HG03045 (cell line): Measurements from ENCODE around the gene TGM1.
A peak's percentile ranks its signal among the peaks of the same experiment; 100 is the strongest.
"Not testable (repeated sequence)": the region's sequence is repeated elsewhere in the genome, so short reads cannot be mapped to it uniquely, and the experiment has no call there.

ENCODE experiments used
- ATAC-seq: cut with Tn5 transposase; IDR thresholded peaks from one replicate; pipeline ENCODE4 v1.9.1; 2021; ENCODE audit warnings: mild to moderate bottlenecking, moderate library complexity; ENCODE audit not compliant: unreplicated experiment

The TGM1 gene

DNA sequence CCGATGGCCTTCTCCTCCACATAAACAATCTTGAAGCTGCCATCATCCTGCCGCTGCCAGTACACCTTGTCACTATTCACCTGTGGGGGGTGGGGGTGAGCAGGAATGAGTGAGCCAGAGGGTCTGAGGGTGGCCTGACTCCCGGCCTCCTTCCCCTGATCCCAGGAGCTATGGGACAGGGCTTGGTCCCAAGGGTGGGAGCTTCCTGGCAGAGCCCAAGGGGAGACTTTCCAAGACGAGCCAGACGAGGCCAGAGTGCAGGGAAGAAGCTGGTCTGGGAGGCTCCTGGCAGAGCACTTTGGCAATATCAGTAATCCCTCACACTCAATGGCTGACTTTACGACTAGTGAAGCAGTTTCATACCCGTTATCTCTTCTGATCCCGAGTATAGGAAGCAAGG is 7.5 kb downstream of the TGM1 start:
- ATAC-seq: no peak

DNA sequence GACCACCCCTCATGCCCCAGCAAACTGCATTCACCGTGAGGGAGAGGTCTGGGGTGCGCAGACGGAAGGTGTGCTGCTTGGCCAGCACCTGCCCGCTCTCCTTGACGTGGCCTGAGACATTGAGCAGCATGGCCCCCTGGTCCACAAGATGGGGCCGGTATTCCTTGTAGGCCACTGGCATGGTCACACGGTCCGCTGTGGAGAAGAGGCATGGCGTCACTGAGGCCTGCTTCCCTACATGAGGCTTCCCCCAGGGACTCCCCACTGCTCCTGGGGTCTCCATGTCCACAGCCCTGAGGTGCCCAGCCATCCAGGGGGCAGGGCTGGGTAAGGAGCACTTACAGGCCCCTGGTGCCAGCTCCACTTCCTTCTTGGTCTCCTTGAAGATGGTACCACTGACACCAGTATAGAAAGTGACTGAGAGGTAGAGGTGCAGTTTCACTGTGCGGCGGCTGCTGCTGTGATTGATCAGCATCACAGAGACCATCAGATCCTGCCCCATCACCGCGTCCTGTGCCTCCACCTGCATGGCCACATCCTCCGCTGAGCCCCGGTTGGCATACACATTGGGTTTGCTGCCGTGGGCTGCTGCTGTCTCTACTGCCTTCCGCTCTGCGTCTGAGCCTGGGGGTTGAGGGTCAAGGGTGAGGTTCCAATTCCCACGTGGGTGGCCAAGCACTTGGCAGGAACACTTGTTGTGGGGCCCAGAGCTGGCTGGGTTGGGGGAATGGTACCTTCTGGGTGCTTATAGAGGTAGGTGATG is 8.2 kb downstream of the TGM1 start:
- no peak for ATAC-seq

DNA sequence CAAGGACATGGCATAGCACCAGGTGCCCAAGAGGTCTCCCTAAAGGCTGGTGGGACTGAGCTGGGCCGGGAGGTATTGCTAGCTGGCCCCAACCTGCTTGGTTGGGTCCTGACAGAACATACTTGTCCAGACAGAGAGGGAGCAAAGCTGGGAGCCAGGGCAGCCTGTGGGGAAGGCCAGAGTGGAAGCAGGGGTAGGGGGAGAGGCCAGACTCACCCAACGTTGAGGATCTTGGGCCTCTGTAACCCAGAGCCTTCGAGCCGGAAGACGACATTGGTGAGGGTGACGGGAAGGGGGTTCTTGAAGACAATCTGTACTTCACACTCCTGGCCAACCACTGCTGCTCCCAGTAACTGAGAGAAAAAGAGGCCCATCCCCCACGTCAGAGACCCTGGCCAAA is 9.0 kb downstream of the TGM1 start:
- no peak for ATAC-seq

DNA sequence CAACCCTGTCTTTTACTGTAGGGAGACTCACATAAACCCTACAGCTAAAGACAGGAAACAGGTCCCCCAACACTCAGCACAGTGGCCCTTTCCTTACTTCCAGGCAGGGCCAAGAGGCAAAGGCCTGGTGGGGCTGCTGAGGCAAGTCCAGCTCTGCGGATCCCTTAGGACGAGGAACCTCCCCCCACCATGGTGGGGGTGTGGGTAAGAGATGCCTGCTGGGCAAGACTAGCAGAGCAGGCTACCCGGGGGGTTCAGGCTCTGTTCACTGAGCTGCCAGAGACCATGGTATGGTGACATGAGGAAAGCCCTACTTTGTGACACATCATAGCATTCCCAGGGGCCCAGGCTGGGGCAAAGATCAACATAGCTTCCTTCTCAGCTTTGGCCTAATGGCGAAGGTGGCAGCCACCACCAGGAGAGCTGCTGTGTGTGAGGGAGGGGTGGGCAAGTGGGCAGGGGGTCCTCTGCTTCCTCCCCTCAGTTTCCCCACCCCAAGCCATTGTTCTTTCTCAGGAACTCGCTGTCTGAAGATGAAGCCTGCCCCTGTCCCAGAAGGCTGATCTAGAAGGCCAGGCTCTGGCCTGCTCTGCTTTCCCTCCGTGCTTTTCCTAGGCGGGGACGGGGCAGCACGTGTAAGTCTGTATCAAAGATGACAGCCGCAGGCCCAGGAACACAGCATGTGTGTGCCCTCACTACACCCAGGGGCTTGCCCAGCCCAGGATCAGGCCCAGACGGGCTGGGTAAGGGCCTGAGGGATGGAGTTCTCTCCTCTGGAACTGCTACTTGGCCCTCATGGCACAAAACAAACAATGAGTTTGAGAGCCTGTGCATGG is 10.5 kb downstream of the TGM1 start:
- ATAC-seq: no peak

DNA sequence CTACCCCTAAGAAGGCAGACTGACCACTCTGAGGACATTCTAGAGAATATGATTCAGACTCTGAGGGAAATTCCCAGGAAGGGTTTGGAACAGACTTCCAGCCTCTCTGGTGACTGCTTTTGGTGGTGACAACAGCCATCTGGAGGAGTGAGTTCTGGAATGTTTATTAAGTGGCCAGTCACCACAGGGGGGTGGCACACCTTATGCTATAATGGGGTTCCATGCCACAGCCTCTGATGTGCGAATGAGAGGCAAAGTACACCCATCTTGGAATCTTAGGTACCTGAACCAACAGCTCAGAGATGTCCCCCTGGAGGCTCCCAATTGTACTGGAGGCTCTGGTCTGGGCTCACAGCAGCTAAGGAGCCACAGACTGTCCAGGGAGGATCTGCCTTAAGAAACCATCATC is 11.1 kb downstream of the TGM1 start:
- ATAC-seq: no peak

DNA sequence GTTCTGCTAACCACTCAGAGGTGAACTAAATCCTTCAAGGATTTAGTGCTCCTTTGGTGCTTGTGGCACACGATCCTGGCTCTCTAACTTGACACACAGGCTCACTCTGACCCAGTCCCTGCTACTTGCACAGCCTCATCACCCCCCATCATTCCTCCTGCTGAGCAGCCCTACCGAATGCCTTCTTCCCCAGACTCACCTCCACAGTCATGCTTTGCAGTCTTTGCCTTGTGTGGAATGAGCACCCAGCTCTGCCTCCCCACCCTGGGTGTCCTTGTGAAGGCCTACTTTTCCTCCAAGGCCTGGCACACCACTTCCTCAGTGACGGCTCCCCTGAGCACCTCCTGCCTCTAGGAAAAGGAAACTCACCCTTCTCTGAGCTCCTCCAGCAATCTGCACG is 12.6 kb downstream of the TGM1 start:
- no peak for ATAC-seq

DNA sequence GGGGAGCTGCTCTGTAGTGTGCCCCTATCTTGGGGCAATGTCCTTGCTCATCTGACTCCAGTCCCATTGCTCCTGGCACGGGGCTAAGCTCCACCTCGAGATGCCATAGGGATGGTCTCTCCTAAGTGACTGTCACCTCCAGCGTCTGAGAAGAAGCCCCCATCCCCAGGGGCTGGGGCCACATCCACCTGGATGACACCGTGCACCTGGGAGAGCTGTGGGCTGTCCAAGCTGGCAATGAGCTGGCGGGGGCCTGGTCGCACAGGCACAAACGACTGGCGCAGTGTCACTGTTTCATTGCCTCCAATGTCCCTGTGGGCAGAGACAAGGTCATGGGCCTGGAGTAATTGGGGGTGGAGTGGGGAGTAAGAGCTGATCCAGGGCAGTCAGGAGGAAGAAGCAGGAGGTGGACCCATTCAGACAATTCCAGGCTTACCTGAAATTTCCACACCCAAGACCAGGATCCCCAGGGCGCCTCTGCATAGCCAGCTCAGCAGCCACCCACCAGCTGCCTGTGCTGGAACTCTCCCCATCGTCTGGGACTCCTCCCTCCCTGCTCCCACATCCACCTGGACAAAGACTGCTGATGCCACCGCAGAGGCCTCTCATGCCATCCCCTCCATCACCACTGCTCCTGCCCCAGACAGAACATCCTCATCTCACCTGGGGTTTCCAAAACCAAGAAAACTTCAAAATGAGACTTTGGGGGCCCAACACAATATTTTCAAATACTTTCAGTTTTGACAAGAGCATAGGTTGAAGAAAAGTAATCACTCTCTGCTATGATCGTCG is 13.6 kb downstream of the TGM1 start:
- no peak for ATAC-seq

DNA sequence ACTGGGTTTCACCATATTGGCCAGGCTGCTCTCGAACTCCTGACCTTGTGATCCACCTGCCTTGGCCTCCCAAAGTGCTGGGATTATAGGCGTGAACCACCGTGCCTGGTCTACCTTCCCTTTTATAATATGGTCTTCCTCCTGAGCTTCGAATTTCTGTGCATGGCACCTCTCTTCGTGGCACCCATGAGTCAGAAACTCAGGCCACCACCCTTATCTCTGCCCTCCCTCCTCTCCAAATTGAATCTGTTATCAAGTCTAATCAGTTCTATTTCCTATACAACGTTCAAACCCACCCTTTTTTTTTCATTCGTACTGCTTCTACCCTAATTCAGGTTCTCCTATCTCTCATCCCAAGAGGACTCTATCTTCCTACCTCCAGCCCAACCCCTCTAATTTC is 15.6 kb downstream of the TGM1 start:
- no peak for ATAC-seq

DNA sequence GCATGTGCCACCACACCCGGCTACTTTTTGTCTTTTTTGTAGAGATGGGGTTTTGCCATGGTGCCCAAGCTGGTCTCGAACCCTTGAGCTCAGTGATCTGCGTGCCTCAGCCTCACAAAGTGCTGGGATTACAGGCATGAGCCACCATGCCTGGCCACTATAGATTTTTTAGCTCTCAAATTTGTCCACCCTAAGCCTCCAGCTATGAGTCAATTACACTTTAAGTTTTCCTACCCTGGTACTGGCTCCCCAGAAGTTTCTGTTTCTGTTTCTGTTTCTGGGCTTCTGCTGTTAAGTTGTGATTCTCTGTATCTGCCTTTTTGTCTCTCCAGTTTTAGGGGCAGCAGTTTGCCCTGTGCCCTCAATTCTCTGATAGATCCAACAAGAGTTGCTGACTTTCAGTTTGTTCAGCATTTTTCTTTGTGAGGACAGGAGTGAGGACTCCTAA is 16.2 kb downstream of the TGM1 start:
- no peak for ATAC-seq

DNA sequence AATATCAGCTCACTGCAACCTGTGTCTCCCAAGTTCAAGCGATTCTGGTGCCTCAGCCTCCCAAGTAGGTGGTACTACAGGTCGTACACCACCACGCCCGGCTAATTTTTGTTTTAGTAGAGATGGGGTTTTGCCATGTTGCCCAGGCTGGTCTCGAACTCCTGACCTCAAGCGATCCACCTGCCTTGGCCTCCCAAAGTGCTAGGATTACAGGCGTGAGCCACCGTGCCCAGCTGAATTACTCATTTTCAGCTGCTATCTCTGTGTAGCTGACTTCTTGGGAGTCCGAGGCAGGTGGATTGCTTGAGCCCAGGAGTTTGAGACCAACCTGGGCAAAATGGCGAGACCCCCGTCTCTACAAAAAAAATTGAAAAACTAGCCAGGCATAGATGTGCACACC is 17.6 kb downstream of the TGM1 start:
- not testable (repeated sequence) for ATAC-seq

DNA sequence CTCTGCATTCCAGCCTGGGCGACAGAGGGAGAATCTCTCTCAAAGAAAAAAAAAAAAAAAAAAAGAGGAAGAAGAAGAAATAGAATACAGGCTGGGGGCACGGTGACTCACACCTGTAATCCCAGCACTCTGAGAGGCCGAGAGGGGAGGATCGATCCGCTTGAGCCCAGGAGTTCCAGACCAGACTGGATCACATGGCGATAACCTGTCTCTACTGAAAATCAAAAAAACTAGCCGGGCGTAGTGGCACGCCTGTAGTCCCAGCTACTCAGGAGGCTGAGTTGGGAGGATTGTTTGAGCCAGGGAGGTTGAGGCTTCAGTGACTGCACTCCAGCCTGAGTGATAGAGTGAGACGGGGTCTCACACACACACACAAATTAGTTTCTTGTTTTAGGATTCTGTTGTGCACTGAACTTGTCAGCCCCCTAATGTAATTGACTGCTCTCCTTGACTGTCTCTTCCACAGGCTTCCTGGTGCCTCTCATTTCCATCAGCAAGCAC is 19.6 kb downstream of the TGM1 start:
- ATAC-seq: no peak

DNA sequence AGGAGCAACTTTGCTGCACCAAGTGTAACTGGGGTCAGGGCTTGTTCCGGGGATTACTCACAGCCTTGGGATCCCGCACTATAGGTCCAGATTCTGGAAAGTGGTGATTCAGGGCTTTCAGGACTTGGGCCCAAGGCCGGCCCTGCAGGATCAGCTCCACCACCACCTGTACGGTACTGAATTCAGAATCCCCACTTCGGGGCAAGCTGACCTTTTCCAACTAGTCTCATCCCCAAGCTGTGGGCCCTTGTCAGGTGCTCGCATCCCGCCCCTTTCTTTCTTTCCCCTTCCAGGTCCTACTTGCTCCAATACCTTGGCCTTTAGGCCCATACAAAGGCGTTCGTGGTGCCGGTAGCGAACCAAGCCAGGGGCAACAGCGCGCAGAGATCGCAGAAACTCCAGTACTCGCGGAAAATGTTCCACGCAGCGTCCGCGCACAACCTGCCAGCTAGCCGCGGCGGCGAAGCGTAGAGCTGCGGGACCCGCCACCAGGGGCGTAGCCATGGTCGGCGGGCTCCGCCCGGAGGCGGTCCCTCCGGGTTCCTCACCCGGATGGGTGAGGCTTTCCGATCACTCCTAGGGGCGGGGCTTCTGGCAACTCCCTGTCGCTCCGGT is 21.0 kb downstream of the TGM1 start:
- peak; percentile 79 for ATAC-seq

DNA sequence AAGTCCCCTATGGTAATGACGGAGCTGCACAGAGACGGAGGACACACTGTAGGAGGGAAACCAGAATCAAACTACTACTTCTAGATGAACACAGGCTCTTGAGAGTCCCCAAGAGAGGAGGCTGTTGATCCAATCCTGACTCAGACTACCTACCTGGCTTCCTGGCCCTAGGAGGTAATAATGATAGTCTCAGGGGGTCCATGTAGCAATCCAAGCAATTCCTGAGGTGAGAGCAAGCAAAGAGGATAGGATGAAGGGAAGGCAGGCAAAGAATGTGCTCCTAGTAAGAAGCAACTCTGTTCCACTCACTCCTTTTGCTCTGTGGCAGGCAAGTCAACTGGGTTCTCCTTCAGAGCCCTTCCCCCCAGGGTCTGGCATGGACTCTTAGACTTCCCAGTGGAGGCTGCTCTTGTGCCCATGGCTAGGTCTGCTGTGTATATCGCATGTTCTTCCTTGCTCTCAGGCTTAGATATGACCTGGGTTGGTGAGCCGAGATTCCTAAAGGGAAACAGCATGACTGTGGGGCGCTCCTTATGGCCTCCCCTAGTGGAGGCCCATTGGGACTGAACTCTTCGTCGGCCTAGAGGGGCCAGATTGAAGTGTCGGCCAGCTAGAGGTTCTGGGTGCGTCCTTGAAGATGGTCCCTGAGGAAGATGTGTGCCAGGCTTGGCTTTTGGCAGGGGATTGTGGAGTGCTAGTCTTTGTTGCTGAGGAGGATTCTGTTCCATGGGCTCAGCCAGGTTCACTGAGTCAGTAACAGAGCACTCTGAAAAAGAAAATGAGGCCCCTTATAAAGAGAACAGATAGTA is 22.7 kb downstream of the TGM1 start:
- no peak for ATAC-seq

DNA sequence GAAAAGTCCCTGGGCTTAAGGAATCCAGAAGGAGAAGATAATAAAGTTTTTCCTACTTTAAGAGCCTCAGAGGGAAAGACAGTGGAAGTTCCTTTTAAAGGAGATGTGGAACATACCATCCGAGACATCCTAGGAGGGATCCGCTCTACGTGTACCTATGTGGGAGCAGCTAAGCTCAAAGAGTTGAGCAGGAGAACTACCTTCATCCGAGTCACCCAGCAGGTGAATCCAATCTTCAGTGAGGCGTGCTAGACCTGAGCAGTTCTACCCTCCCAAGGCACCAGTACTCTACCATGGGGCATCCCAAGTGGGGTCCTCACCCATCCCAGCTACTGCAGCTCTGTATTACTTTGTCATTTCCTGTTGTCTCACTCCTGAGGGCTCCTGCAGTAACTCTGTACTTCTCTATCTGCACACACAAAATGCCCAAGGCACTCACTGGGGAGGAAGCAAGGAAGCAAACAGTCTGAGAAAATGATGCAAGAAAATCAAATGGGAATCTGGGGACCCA is 24.4 kb downstream of the TGM1 start:
- ATAC-seq: no peak

DNA sequence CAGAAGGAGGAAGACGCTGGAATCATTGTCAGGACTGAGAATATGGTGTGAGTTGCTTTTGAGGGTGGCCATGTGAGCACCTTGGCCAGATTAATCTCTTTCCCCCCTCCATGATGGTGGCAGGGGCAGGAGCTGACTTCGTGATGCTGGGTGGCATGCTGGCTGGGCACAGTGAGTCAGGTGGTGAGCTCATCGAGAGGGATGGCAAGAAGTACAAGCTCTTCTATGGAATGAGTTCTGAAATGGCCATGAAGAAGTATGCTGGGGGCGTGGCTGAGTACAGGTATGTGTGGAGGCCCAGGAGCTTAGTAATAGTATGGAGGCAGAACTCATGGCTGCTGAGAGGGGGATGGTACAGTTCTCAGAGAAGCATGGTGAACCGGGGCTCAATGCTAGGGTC is 24.9 kb downstream of the TGM1 start:
- no peak for ATAC-seq

DNA sequence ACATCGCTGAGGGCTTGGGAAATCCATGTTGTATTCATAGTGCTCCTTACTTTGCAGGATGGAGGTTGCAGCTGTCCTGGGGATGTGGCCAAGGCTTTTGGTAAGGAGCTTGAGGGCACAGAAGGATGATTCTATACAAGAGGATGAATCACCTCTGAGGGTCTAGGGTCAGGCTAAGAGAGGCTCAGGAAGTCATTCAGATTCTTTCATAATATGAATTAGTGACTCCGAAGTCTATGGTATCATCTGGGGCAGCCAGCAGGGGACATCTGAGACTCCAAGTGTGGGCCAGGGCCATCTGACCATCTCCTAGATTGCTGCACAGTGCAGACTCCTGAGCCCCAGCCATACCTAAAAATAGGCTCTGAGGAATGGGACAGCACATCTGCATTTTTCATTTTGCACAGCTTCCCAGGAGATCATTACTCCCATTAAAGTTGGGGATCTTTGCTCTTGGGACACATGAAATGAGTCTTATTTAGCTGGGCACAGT is 25.5 kb downstream of the TGM1 start:
- no peak for ATAC-seq

DNA sequence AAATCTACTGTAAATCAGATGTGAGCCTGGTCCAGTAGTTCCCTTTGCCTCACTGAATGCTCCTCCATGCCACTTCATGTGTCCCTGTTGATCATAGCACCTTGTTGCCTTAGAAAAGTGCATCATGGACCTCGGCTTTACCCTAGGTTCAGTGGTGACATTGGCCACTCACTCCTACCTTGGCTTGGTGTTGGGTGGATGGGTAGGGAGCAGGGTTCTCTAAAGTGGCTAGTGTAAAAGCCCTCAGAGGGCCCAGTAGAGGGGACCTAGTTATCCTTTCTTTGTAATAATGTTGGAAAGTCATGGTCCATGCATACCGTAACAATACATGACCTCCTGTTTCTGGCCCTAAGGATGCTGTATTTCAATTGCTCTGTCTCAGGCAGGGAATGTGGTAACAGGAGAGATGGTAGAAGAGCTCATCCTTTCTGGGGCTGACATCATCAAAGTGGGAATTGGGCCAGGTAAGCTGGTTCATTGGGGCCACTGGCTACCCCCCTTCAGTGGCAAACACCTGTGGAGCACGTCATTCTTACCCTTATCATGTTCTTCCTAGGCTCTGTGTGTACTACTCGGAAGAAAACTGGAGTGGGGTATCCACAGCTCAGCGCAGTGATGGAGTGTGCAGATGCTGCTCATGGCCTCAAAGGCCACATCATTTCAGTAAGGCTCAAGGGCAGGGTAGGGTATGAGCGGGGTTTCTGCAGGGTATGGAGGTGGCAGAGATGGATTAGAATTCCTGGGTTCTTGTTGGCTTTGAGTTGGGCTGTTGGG is 26.1 kb downstream of the TGM1 start:
- no peak for ATAC-seq

DNA sequence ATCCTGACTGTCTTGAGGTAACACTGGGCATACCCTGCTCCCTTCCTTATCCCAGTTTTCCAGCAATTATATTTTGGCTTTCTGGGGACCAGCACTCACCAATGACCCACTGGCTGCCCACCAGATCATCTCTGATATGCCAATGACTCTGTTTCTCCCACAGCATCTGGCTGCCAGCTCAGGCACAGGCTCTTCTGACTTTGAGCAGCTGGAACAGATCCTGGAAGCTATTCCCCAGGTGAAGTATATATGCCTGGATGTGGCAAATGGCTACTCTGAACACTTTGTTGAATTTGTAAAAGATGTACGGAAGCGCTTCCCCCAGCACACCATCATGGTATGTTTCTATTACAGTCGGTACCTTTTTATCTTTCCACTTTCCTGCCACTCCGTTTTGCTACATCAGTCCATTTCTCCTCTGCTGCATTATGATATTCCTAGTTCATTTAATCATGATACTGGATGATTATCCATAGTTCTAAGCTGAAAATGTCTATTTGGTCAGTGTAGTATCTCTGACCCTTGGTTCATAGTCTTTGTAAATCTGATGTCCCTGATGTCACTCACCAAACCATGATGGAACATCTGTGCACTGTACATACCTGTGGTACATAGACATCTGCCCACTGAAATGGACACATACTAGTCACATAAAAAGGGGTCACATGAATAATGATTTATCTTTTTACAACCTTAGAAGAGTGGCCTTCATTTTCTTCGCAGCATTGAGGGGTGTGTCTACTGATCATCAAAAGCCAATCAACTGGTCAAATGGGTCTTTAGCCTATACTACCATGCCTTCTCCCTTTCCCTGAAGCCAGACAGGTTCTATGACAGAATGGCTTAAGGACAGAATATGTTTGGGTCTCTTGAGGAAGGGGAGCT is 26.9 kb downstream of the TGM1 start:
- no peak for ATAC-seq
